ENCODE data around the gene SUPT3H.

The SUPT3H gene

GRCh38 chr6:45327956-45328522 is 49.7 kb downstream of the SUPT3H start, which contains the start of gene RUNX2:
Gene RUNX2 (plus strand): TSS chr6:45328330. CDS start chr6:45328727, 397 bp downstream.
- Histone ChIP-seq H3K27me3 (ENCODE audit: control insufficient read depth, insufficient read depth, low read length, poor library complexity, severe bottlenecking) (no peaks in the 10 kb centered on the region), H3K9me3 (ENCODE audit: control insufficient read depth, low read length) (no peaks in the 10 kb centered on the region), H3K27ac (ENCODE audit: insufficient read depth, low read depth, low read length, poor library complexity, severe bottlenecking) (no peak within 1 kb of the TSS), H3K4me1 (ENCODE audit: control insufficient read depth, insufficient read depth, low read length) (peaks cover 4% of the 10 kb centered on the region), H3K36me3 (ENCODE audit: control insufficient read depth, insufficient read depth, low read length) (no peaks in the 10 kb centered on the region), H3K4me3 (ENCODE audit: insufficient read depth, low read depth, low read length) (no peak within 1 kb of the TSS)
- 33 to 45% methylated on average over 4 to 5 of the region's 5 CpGs for WGBS, 2 experiments

GRCh38 chr6:45326698-45327417 is 50.9 kb downstream of the SUPT3H start:
- no peak overlapping the region for H3K4me3 ChIP-seq (ENCODE audit: insufficient read depth, low read depth, low read length)
- no peak overlapping the region for H3K27ac ChIP-seq (ENCODE audit: insufficient read depth, low read depth, low read length, poor library complexity, severe bottlenecking)
- H3K36me3 ChIP-seq (ENCODE audit: control insufficient read depth, insufficient read depth, low read length): no peaks in the 10 kb centered on the region
- H3K4me1 ChIP-seq (ENCODE audit: control insufficient read depth, insufficient read depth, low read length): peaks cover 4% of the 10 kb centered on the region
- 92 to 93% methylated on average over 4 to 5 of the region's 5 CpGs for WGBS, 2 experiments
- H3K9me3 ChIP-seq (ENCODE audit: control insufficient read depth, low read length): no peaks in the 10 kb centered on the region
- H3K27me3 ChIP-seq (ENCODE audit: control insufficient read depth, insufficient read depth, low read length, poor library complexity, severe bottlenecking): no peaks in the 10 kb centered on the region

- Histone ChIP-seq H3K27me3 (ENCODE audit: control insufficient read depth, insufficient read depth, low read length, poor library complexity, severe bottlenecking) (no peaks in the 10 kb centered on the region), H3K4me3 (ENCODE audit: insufficient read depth, low read depth, low read length) (no peak overlapping the region), H3K27ac (ENCODE audit: insufficient read depth, low read depth, low read length, poor library complexity, severe bottlenecking) (no peak overlapping the region), H3K9me3 (ENCODE audit: control insufficient read depth, low read length) (no peaks in the 10 kb centered on the region), H3K36me3 (ENCODE audit: control insufficient read depth, insufficient read depth, low read length) (no peaks in the 10 kb centered on the region), H3K4me1 (ENCODE audit: control insufficient read depth, insufficient read depth, low read length) (peaks cover 4% of the 10 kb centered on the region)
- 93 to 94% methylated on average over 2 to 3 of the region's 3 CpGs for WGBS, 2 experiments
Observed at GRCh38 chr6:45323656-45324224, 54.0 kb downstream of the SUPT3H start.

GRCh38 chr6:45320349-45320748 is 57.4 kb downstream of the SUPT3H start:
- WGBS, 2 experiments: 90 to 97% methylated on average over 4 of the region's 4 CpGs
- H3K36me3 ChIP-seq (ENCODE audit: control insufficient read depth, insufficient read depth, low read length): no peaks in the 10 kb centered on the region

GRCh38 chr6:45314146-45314545 is 63.6 kb downstream of the SUPT3H start:
- no peaks in the 10 kb centered on the region for H3K36me3 ChIP-seq (ENCODE audit: control insufficient read depth, insufficient read depth, low read length)
- H3K4me3 ChIP-seq (ENCODE audit: insufficient read depth, low read depth, low read length): no peak overlapping the region
- H3K9me3 ChIP-seq (ENCODE audit: control insufficient read depth, low read length): no peaks in the 10 kb centered on the region
- WGBS, 2 experiments: 90 to 91% methylated on average over 5 of the region's 5 CpGs
- no peaks in the 10 kb centered on the region for H3K4me1 ChIP-seq (ENCODE audit: control insufficient read depth, insufficient read depth, low read length)
- H3K27me3 ChIP-seq (ENCODE audit: control insufficient read depth, insufficient read depth, low read length, poor library complexity, severe bottlenecking): no peaks in the 10 kb centered on the region
- H3K27ac ChIP-seq (ENCODE audit: insufficient read depth, low read depth, low read length, poor library complexity, severe bottlenecking): no peak overlapping the region

More at GRCh38 chr6:45320349-45320748, 57.4 kb downstream of the SUPT3H start:
- Histone ChIP-seq H3K4me3 (ENCODE audit: insufficient read depth, low read depth, low read length) (no peak overlapping the region), H3K4me1 (ENCODE audit: control insufficient read depth, insufficient read depth, low read length) (no peaks in the 10 kb centered on the region), H3K9me3 (ENCODE audit: control insufficient read depth, low read length) (no peaks in the 10 kb centered on the region), H3K27me3 (ENCODE audit: control insufficient read depth, insufficient read depth, low read length, poor library complexity, severe bottlenecking) (no peaks in the 10 kb centered on the region), H3K27ac (ENCODE audit: insufficient read depth, low read depth, low read length, poor library complexity, severe bottlenecking) (no peak overlapping the region)

GRCh38 chr6:45310118-45310788 is 67.5 kb downstream of the SUPT3H start:
- Histone ChIP-seq H3K27ac (ENCODE audit: insufficient read depth, low read depth, low read length, poor library complexity, severe bottlenecking) (no peak overlapping the region), H3K36me3 (ENCODE audit: control insufficient read depth, insufficient read depth, low read length) (no peaks in the 10 kb centered on the region), H3K9me3 (ENCODE audit: control insufficient read depth, low read length) (no peaks in the 10 kb centered on the region), H3K27me3 (ENCODE audit: control insufficient read depth, insufficient read depth, low read length, poor library complexity, severe bottlenecking) (no peaks in the 10 kb centered on the region), H3K4me1 (ENCODE audit: control insufficient read depth, insufficient read depth, low read length) (no peaks in the 10 kb centered on the region), H3K4me3 (ENCODE audit: insufficient read depth, low read depth, low read length) (no peak overlapping the region)
- WGBS, 2 experiments: 90 to 93% methylated on average over 7 of the region's 7 CpGs

DNA sequence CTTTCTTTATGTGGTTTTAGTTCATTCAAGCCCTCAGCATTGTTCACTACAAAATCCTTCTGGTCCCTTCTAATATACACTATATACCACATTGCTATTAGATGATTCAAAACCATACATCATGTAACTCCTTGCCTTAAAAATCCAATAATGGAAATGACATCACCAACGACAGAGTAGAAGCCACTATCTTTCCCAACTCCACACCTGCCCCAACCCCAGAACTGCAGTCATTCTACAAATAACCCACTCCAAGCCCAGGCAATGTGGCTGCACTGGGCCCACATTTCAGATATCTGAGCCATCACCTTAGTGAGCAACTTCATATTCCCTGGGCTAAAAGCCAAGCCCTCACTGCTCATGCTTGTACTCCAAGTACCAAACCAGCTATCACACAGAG is 72.2 kb downstream of the SUPT3H start:
- Histone ChIP-seq H3K27ac (ENCODE audit: insufficient read depth, low read depth, low read length, poor library complexity, severe bottlenecking) (no peak overlapping the region), H3K4me1 (ENCODE audit: control insufficient read depth, insufficient read depth, low read length) (no peaks in the 10 kb centered on the region), H3K9me3 (ENCODE audit: control insufficient read depth, low read length) (no peaks in the 10 kb centered on the region), H3K4me3 (ENCODE audit: insufficient read depth, low read depth, low read length) (no peak overlapping the region), H3K27me3 (ENCODE audit: control insufficient read depth, insufficient read depth, low read length, poor library complexity, severe bottlenecking) (no peaks in the 10 kb centered on the region), H3K36me3 (ENCODE audit: control insufficient read depth, insufficient read depth, low read length) (no peaks in the 10 kb centered on the region)
- 86 to 91% methylated on average over 1 of the region's 1 CpG for WGBS, 2 experiments

DNA sequence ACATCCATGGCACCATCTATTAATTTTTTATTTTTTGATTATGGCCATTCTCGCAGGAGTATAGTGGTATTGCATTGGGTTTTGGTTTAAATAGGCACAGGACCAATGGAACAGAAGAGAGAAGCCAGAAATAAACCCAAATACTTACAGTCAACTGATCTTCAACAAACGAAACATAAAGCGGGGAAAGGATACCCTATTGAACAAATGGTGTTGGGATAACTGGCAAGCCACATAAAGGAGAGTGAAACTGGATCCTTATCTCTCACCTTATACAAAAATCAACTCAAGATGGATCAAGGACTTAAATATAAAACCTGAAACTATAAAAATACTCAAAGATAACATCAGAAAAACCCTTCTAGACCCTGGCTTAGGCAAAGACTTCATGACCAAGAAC is 74.9 kb downstream of the SUPT3H start:
- H3K9me3 ChIP-seq (ENCODE audit: control insufficient read depth, low read length): no peaks in the 10 kb centered on the region
- no peaks in the 10 kb centered on the region for H3K36me3 ChIP-seq (ENCODE audit: control insufficient read depth, insufficient read depth, low read length)
- no peaks in the 10 kb centered on the region for H3K27me3 ChIP-seq (ENCODE audit: control insufficient read depth, insufficient read depth, low read length, poor library complexity, severe bottlenecking)
- H3K4me1 ChIP-seq (ENCODE audit: control insufficient read depth, insufficient read depth, low read length): no peaks in the 10 kb centered on the region
- no peak overlapping the region for H3K27ac ChIP-seq (ENCODE audit: insufficient read depth, low read depth, low read length, poor library complexity, severe bottlenecking)
- 89 to 95% methylated on average over 2 of the region's 3 CpGs for WGBS, 2 experiments
- H3K4me3 ChIP-seq (ENCODE audit: insufficient read depth, low read depth, low read length): no peak overlapping the region

DNA sequence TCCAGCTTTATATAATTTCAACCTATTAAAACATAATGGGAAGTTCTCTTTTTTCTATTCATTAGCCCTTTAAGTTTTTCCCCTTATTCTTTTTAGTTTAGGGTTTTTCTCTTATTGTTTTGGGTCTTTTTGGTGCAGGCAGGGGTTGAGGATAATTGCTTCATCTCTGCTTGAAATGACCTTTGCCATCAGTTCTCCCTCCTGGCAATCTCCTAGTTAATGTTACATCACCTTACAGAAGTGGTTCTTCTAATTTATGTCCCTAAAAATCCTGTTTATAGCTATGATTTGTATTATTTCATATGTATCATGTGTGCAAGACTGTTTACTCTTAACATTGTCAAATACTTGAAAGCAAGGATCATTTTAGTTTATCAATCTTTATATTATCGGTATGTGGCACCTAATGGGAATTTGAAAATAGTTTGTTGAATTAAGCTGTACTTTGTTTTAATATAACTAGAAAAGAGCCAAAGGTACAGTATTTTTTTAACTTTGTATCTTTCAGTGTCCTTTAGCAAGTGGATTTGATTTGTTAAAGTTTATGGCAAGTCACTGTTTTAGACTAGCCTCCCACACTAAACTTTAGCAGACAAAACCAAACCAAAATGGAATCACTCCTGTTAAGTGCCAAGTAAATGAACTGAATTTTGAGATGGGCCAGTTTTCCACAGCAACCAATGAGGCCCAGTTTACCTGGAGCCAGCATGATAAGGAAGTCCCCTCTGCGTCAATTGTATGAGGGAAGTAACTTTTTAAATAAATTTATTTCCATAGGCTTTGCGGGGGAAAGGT is 76.2 kb downstream of the SUPT3H start:
- H3K9me3 ChIP-seq (ENCODE audit: control insufficient read depth, low read length): no peaks in the 10 kb centered on the region
- no peak overlapping the region for H3K27ac ChIP-seq (ENCODE audit: insufficient read depth, low read depth, low read length, poor library complexity, severe bottlenecking)
- no peaks in the 10 kb centered on the region for H3K27me3 ChIP-seq (ENCODE audit: control insufficient read depth, insufficient read depth, low read length, poor library complexity, severe bottlenecking)
- H3K4me1 ChIP-seq (ENCODE audit: control insufficient read depth, insufficient read depth, low read length): no peaks in the 10 kb centered on the region
- H3K36me3 ChIP-seq (ENCODE audit: control insufficient read depth, insufficient read depth, low read length): no peaks in the 10 kb centered on the region
- no peak overlapping the region for H3K4me3 ChIP-seq (ENCODE audit: insufficient read depth, low read depth, low read length)
- 68 to 70% methylated on average over 2 of the region's 3 CpGs for WGBS, 2 experiments
